Tibial nerve (tissue), 4 donors: Measurements from ENCODE around the gene KRTAP5-8.

ENCODE experiments used
- EP300 ChIP-seq, 2 donors: sonication (generic); formaldehyde crosslinking; IDR thresholded peaks; one replicate each; pipeline ENCODE4 v1.6.1; 2017; ENCODE audit warnings: antibody characterized with exemption in 2 of 2, mild to moderate bottlenecking in 1 of 2
- POLR2A ChIP-seq, 2 donors: fragments of 450-650 bp; IDR thresholded peaks; one replicate each; pipeline ENCODE4 v1.6.1; 2017; ENCODE audit warnings: antibody characterized with exemption in 2 of 2, mild to moderate bottlenecking in 2 of 2, moderate library complexity in 2 of 2
- TF ChIP-seq, protein P1 (sequence below), 5 experiments: fragments of 200-600 bp in 3 of 5; fragments of 450-650 bp in 2 of 5; sonication (generic) in 3 of 5; IDR thresholded peaks; one replicate each; pipeline ENCODE4 v1.5.1; 2016 to 2019; ENCODE audit warnings: antibody characterized with exemption in 5 of 5, mild to moderate bottlenecking in 3 of 5, moderate library complexity in 2 of 5

DNA sequence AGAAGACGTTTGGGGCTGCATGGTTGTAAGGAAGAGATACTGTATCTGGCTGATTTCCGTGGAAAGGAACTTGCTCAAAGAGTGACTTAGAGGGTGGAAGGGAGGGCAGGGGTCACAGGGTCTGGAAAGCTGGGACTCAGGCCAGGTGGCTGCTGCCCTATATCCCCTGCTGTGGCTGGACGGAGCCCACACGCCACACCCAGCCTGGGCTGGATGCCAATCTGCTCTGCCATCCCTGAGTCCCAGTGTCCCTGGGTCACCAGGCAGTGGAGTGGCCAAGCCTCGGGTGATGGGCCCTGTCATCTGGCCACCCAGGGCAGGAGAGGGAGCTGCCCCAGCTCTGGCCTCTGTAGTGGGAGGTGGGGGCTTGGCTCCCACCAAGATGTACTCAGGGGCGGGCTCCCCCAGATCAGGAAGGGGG lies 37.2 kb upstream of the KRTAP5-8 start:
- TF ChIP-seq, protein P1, sequence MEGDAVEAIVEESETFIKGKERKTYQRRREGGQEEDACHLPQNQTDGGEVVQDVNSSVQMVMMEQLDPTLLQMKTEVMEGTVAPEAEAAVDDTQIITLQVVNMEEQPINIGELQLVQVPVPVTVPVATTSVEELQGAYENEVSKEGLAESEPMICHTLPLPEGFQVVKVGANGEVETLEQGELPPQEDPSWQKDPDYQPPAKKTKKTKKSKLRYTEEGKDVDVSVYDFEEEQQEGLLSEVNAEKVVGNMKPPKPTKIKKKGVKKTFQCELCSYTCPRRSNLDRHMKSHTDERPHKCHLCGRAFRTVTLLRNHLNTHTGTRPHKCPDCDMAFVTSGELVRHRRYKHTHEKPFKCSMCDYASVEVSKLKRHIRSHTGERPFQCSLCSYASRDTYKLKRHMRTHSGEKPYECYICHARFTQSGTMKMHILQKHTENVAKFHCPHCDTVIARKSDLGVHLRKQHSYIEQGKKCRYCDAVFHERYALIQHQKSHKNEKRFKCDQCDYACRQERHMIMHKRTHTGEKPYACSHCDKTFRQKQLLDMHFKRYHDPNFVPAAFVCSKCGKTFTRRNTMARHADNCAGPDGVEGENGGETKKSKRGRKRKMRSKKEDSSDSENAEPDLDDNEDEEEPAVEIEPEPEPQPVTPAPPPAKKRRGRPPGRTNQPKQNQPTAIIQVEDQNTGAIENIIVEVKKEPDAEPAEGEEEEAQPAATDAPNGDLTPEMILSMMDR (IDR thresholded peaks at IDR 0.05) = no peak
- TF ChIP-seq POLR2A (IDR thresholded peaks at IDR 0.05) (no peak), EP300 (IDR thresholded peaks at IDR 0.05) (no peak)
